Spleen (tissue), 11 donors: ENCODE results near the gene CCND3. TPM values are rescaled to one million over a fixed set of nuclear protein-coding genes. Genes with fewer than 3 reads are reported as not detected.

Experiments
- DNase-seq: peaks from one replicate; pipeline ENCODE4 v3.0.0-alpha.2; 2020
- H3K27ac ChIP-seq, 8 donors: fragments of 200-600 bp; sonication (generic) in 7 of 8; 1 replicate in 4 of 8; 2 replicates in 4 of 8; pipeline versions ENCODE4 v1.5.0 to v1.8.0; 2016 to 2021; ENCODE audit warnings: inconsistent platforms in 4 of 8, mild to moderate bottlenecking in 4 of 8, moderate library complexity in 1 of 8
- H3K27me3 ChIP-seq, 7 donors: fragments of 200-600 bp; sonication (generic) in 6 of 7; replicated peaks in 1 of 7; 1 replicate in 4 of 7; 2 replicates in 3 of 7; pipeline versions ENCODE4 v1.5.0 to v1.8.0; 2016 to 2021; ENCODE audit warnings: inconsistent platforms in 3 of 7, mild to moderate bottlenecking in 1 of 7
- H3K36me3 ChIP-seq, 6 donors: fragments of 200-600 bp; sonication (generic) in 5 of 6; 1 replicate in 4 of 6; 2 replicates in 2 of 6; pipeline versions ENCODE4 v1.5.0 to v1.8.0; 2016 to 2021; ENCODE audit warnings: inconsistent platforms in 2 of 6
- H3K4me1 ChIP-seq, 6 donors: fragments of 200-600 bp; sonication (generic) in 5 of 6; 1 replicate in 3 of 6; 2 replicates in 3 of 6; pipeline versions ENCODE4 v1.5.0 to v1.8.0; 2016 to 2021; ENCODE audit warnings: inconsistent platforms in 3 of 6
- H3K4me3 ChIP-seq, 8 donors: fragments of 200-600 bp; sonication (generic) in 7 of 8; 1 replicate in 4 of 8; 2 replicates in 4 of 8; pipeline versions ENCODE4 v1.5.0 to v1.8.0; 2016 to 2021; ENCODE audit warnings: inconsistent platforms in 4 of 8, mild to moderate bottlenecking in 4 of 8, moderate library complexity in 2 of 8
- H3K9me3 ChIP-seq, 8 donors: fragments of 200-600 bp; sonication (generic) in 7 of 8; 1 replicate in 4 of 8; 2 replicates in 4 of 8; pipeline versions ENCODE4 v1.5.0 to v1.8.0; 2016 to 2021; ENCODE audit warnings: inconsistent platforms in 4 of 8
- POLR2A ChIP-seq, 3 donors: fragments of 450-650 bp; IDR thresholded peaks; one replicate each; pipeline ENCODE4 v1.5.1; 2017; ENCODE audit warnings: antibody characterized with exemption in 3 of 3, mild to moderate bottlenecking in 1 of 3
- POLR2AphosphoS5 ChIP-seq, 3 donors: sonication (generic); formaldehyde crosslinking; IDR thresholded peaks; one replicate each; pipeline ENCODE4 v1.5.1; 2017; ENCODE audit warnings: antibody characterized with exemption in 3 of 3
- WGBS, 5 donors: extraction: QIAGEN DNeasy Blood & Tissue Kit in 3 of 5; methylation state at CpG; one replicate each; pipeline versions ENCODE4 v1.1.5 to v1.1.7; 2013 to 2018; 5-methylcytosine and 5-hydroxymethylcytosine counted together
- intact Hi-C: fragments of 100-400 bp; cut with DNase I; formaldehyde crosslinking; loops from one replicate; pipeline ENCODE4 v1.15.0; 2023; ENCODE audit warnings: low total_unique reads
- polyA plus RNA-seq, 3 donors: library from polyadenylated mRNA; stranded (reverse); fragments of 200-250 nt; gene quantifications; one replicate each; pipeline ENCODE4 v1.2.1, GENCODE V29; 2013
- total RNA-seq, 7 donors: library from RNA; depleted of rRNA in 3 of 7; stranded (reverse); fragments of >200 nt in 3 of 7; fragmentation: NEBNext Ultra II Directional in 4 of 7; extraction: Animal tissue kit (Norgen Biotek cat#: 25700) in 4 of 7; gene quantifications; one replicate each; pipeline versions ENCODE4 v1.1.0 to v1.2.1, GENCODE V29; 2016 to 2021
- TF ChIP-seq, protein P1 (sequence below), 11 experiments: fragments of 200-600 bp in 7 of 11; fragments of 450-650 bp in 4 of 11; sonication (generic) in 4 of 11; IDR thresholded peaks in 8 of 11; conservative IDR thresholded peaks in 3 of 11; 1 replicate in 7 of 11; 2 replicates in 4 of 11; pipeline versions ENCODE4 v1.4.0 to v1.8.0; 2016 to 2021; ENCODE audit warnings: antibody characterized with exemption in 11 of 11, inconsistent platforms in 4 of 11, mild to moderate bottlenecking in 1 of 11
- donor health status: healthy with polysubstance abuse.
- donor health status: DM: no; HTN: no; CAD: no; lungs with moderate emphysema.
- donor health status: DM: no; HTN: no; CAD: no.
- donor health status: Bipolar disorder and iron deficiency.
- donor health status: healthy.
- donor health status: DM: no; HTN: no; CAD: no.
- donor health status: DM: yes; HTN: yes; CAD: no.

Gene CCND3
- total and polyA plus RNA-seq, 10 donors, result 115 to 531 (median 232) TPM

DNA sequence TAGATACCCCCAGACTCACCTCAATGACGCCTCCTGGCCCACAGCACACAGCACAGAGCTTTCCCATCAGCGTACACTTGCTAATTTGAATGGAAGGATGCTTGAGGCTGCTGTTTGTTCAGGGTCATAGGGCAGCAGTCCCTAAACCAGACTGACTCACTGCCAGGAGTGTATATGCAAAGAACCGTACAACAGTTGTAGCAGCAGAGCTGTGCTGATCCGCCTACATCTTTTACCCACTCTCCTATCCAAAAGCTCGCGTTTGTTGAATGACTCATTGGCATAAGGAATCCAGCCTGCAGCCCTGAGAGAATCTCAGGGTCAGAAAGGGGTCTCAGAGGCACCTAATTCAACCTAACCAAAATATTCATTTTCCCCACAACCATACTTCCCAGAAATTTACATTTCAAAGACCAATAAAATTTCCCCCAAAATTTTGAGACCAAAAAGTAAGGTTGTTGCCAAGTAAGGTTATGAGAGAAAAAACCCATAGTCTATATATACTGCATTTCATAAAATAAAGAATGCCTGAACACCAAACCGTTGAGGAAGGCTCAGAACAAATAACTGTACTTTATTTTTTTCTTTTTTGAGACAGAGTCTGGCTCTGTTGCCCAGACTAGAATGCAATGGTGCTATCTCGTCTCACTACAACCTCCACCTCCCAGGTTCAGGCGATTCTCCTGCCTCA, 35.3 kb upstream of the CCND3 start:
- 55 to 66% (median 64%) methylated on average over 9 of the region's 9 CpGs for WGBS, 5 donors
- intact Hi-C loops, result no loop called here
- TF ChIP-seq POLR2AphosphoS5 (IDR thresholded peaks at IDR 0.05) (no peak), POLR2A (IDR thresholded peaks at IDR 0.05) (no peak)
- TF ChIP-seq, protein P1, sequence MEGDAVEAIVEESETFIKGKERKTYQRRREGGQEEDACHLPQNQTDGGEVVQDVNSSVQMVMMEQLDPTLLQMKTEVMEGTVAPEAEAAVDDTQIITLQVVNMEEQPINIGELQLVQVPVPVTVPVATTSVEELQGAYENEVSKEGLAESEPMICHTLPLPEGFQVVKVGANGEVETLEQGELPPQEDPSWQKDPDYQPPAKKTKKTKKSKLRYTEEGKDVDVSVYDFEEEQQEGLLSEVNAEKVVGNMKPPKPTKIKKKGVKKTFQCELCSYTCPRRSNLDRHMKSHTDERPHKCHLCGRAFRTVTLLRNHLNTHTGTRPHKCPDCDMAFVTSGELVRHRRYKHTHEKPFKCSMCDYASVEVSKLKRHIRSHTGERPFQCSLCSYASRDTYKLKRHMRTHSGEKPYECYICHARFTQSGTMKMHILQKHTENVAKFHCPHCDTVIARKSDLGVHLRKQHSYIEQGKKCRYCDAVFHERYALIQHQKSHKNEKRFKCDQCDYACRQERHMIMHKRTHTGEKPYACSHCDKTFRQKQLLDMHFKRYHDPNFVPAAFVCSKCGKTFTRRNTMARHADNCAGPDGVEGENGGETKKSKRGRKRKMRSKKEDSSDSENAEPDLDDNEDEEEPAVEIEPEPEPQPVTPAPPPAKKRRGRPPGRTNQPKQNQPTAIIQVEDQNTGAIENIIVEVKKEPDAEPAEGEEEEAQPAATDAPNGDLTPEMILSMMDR (IDR thresholded peaks at IDR 0.05 in 8 of 11, conservative IDR thresholded peaks at IDR 0.05 in 3 of 11), result no peak
- no peak overlapping the region for H3K27ac ChIP-seq
- peaks cover 4 to 97% (median 63%) of the 10 kb centered on the region in 6 donors for H3K4me1 ChIP-seq
- H3K27me3 ChIP-seq, result no peaks in the 10 kb centered on the region
- DNase-seq, result no peak
- no peak overlapping the region for H3K4me3 ChIP-seq
- peaks cover 0 to 63% (median 0%) of the 10 kb centered on the region in 6 donors for H3K36me3 ChIP-seq
- no peaks in the 10 kb centered on the region for H3K9me3 ChIP-seq

DNA sequence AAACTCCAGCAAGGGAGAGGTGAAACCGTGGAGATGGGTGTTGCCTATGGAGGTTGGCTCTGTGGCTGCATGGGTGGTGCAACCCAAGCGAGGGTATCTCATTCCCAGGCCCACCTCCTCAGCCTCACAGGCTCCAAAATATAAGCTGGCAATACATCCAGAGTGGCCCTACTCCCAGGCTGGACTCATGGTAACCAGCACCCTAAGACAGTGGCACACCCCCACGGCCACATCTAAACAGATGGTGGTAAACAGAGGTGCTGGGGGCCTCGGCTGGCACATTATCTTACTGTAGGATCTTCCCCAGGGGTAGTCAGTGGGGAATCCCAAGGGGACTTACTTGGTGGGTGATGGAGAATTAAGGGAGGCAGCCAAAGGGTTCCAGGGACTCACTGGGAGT, 33.7 kb upstream of the CCND3 start:
- no peaks in the 10 kb centered on the region for H3K9me3 ChIP-seq
- TF ChIP-seq POLR2A (IDR thresholded peaks at IDR 0.05) (no peak), POLR2AphosphoS5 (IDR thresholded peaks at IDR 0.05) (peak in 1 of 3 donors; percentile 19)
- H3K27me3 ChIP-seq, result no peaks in the 10 kb centered on the region
- WGBS, 5 donors, result 71 to 86% (median 79%) methylated on average over 4 of the region's 4 CpGs
- no peak overlapping the region for H3K27ac ChIP-seq
- H3K36me3 ChIP-seq, result peaks cover 0 to 65% (median 0%) of the 10 kb centered on the region in 6 donors
- intact Hi-C loops, result no loop called here
- DNase-seq, result no peak
- no peak overlapping the region for H3K4me3 ChIP-seq
- H3K4me1 ChIP-seq, result peaks cover 13 to 98% (median 66%) of the 10 kb centered on the region in 6 donors

DNA sequence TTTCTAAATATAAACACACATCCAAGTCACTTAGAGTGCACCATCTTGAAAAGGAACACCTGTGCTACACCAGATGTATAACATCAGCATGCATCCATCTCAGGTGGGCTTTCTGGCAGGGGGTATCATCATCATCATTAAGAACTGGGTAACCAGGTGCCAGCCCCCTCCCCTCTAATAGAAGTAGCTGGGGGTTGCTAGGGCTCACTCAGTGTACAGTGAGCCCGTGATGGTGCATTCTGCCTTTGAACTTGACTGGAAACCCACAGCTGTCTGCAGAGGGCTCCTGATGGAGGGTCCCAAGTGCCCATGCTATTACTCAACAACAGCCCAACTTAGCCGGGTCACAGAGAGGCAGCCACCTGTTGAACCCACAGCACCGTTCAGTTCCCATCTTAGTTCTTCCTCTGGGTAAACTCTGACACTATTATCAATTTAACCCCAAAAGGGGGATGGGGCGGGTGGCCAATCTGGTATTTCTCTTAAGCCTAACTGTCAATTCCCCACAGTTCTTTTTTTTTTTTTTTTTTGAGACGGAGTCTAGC, 32.7 kb upstream of the CCND3 start:
- peaks cover 0 to 75% (median 0%) of the 10 kb centered on the region in 6 donors for H3K36me3 ChIP-seq
- H3K9me3 ChIP-seq, result no peaks in the 10 kb centered on the region
- TF ChIP-seq POLR2A (IDR thresholded peaks at IDR 0.05), result no peak
- no peaks in the 10 kb centered on the region for H3K27me3 ChIP-seq
- DNase-seq, result no peak
- H3K27ac ChIP-seq, result no peak overlapping the region
- H3K4me1 ChIP-seq, result peaks cover 21 to 98% (median 72%) of the 10 kb centered on the region in 6 donors
- no peak overlapping the region for H3K4me3 ChIP-seq
- intact Hi-C loops, result no loop called here
- 59 to 79% (median 66%) methylated on average over 4 to 5 of the region's 5 CpGs for WGBS, 5 donors

DNA sequence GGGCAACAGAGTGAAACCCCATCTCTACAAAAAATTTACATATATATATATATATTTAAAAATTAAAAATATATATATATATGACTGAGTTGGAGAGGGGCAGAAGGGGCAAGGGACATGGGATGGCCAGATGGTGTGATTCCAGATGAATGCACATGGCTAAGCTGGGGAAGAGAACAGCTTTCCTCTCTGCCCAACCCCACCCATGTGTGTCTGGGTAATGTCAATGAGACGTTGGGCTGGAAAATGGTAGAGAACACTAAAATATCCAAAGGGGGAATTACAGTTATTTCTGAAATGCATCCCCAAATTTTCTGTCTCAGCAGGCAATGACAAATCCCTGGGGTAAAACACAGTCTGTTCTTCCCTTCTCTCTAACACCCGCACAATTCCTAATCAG, 31.2 kb upstream of the CCND3 start:
- no peak overlapping the region for H3K27ac ChIP-seq
- peaks cover 0 to 77% (median 0%) of the 10 kb centered on the region in 6 donors for H3K36me3 ChIP-seq
- H3K4me3 ChIP-seq, result no peak overlapping the region
- H3K4me1 ChIP-seq, result peaks cover 21 to 100% (median 72%) of the 10 kb centered on the region in 6 donors
- TF ChIP-seq POLR2AphosphoS5 (IDR thresholded peaks at IDR 0.05), result no peak
- no peak for TF ChIP-seq POLR2A (IDR thresholded peaks at IDR 0.05)
- TF ChIP-seq, protein P1 (IDR thresholded peaks at IDR 0.05 in 8 of 11, conservative IDR thresholded peaks at IDR 0.05 in 3 of 11), result no peak
- WGBS, 5 donors, result 75 to 90% (median 80%) methylated on average over 2 of the region's 2 CpGs
- no peak for DNase-seq
- intact Hi-C loops, result no loop called here
- H3K9me3 ChIP-seq, result no peaks in the 10 kb centered on the region
- no peaks in the 10 kb centered on the region for H3K27me3 ChIP-seq

GRCh38 chr6:41970436-41970846, 28.8 kb upstream of the CCND3 start:
- no peak for DNase-seq
- Histone ChIP-seq H3K4me3 (no peak overlapping the region), H3K27ac (peak overlapping the region in 5 of 8 donors; percentile 10 to 58 (median 41)), H3K4me1 (peaks cover 17 to 100% (median 68%) of the 10 kb centered on the region in 6 donors), H3K27me3 (no peaks in the 10 kb centered on the region), H3K36me3 (peaks cover 0 to 86% (median 0%) of the 10 kb centered on the region in 6 donors), H3K9me3 (no peaks in the 10 kb centered on the region)
- WGBS, 5 donors, result 30 to 47% (median 30%) methylated on average over 4 of the region's 4 CpGs
- TF ChIP-seq POLR2AphosphoS5 (IDR thresholded peaks at IDR 0.05), result peak in 1 of 3 donors; percentile 55
- TF ChIP-seq, protein P1 (IDR thresholded peaks at IDR 0.05 in 8 of 11, conservative IDR thresholded peaks at IDR 0.05 in 3 of 11), result no peak
- intact Hi-C loops, result no loop called here
